Smooth muscle cell (in vitro differentiated cells): Measurements from ENCODE around the gene MKS1. TPM values are rescaled to one million over a fixed set of nuclear protein-coding genes. Genes with fewer than 3 reads are reported as not detected.

Experiments used
- DNase-seq: peaks from one replicate; lab custom pipeline; 2025; ENCODE audit not compliant: unreplicated experiment; lab: John Stamatoyannopoulos, UW
- H2AFZ ChIP-seq: fragments of 200-600 bp; sonication (generic); 2 replicates; pipeline ENCODE4 v1.6.0; 2016; ENCODE audit warnings: antibody characterized with exemption, low read depth, mild to moderate bottlenecking
- H3F3A ChIP-seq: fragments of 200-600 bp; sonication (generic); 2 replicates; pipeline ENCODE4 v1.6.0; 2017; ENCODE audit warnings: antibody characterized with exemption, low read depth
- H3K27ac ChIP-seq: fragments of 200-600 bp; sonication (generic); 2 replicates; pipeline ENCODE4 v1.5.1; 2016; ENCODE audit warnings: low read depth, mild to moderate bottlenecking
- H3K27me3 ChIP-seq: fragments of 200-600 bp; sonication (generic); 2 replicates; pipeline ENCODE4 v1.6.1; 2016; ENCODE audit warnings: low read depth, mild to moderate bottlenecking
- H3K36me3 ChIP-seq: fragments of 200-600 bp; sonication (generic); 2 replicates; pipeline ENCODE4 v1.5.1; 2016; ENCODE audit warnings: low read depth
- H3K4me1 ChIP-seq: fragments of 200-600 bp; sonication (generic); 2 replicates; pipeline ENCODE4 v1.5.1; 2016; ENCODE audit warnings: low read depth
- H3K4me2 ChIP-seq: fragments of 200-600 bp; sonication (generic); 2 replicates; pipeline ENCODE4 v1.6.0; 2016; ENCODE audit warnings: mild to moderate bottlenecking
- H3K4me3 ChIP-seq: fragments of 200-600 bp; sonication (generic); 2 replicates; pipeline ENCODE4 v1.5.1; 2016; ENCODE audit warnings: mild to moderate bottlenecking
- H3K79me2 ChIP-seq: fragments of 200-600 bp; sonication (generic); 2 replicates; pipeline ENCODE4 v1.6.0; 2016; ENCODE audit warnings: low read depth, mild to moderate bottlenecking
- H3K9ac ChIP-seq: fragments of 200-600 bp; sonication (generic); 2 replicates; pipeline ENCODE4 v1.6.0; 2016; ENCODE audit warnings: low read depth
- H3K9me3 ChIP-seq: fragments of 200-600 bp; sonication (generic); replicated peaks from 2 replicates; pipeline ENCODE4 v1.5.1; 2016; ENCODE audit warnings: low read depth
- H4K20me1 ChIP-seq: fragments of 200-600 bp; sonication (generic); 2 replicates; pipeline ENCODE4 v1.6.0; 2016; ENCODE audit warnings: low read depth
- CTCF ChIP-seq: fragments of 200-600 bp; sonication (generic); IDR thresholded peaks from 2 replicates; pipeline ENCODE4 v1.5.1; 2017; ENCODE audit warnings: borderline replicate concordance, mild to moderate bottlenecking, antibody characterized with exemption; ENCODE audit not compliant: insufficient read depth, poor library complexity, severe bottlenecking
- WGBS: methylation state at CpG from one replicate; pipeline ENCODE4 v1.1.7; 2016; ENCODE audit warnings: low lambda C conversion rate; 5-methylcytosine and 5-hydroxymethylcytosine counted together
- polyA plus RNA-seq: library from polyadenylated mRNA; unstranded; fragments of >200 nt; fragmentation: Nextera tagmentation; extraction: Ambion mirVana; gene quantifications from 2 replicates; pipeline ENCODE4 v1.2.1, GENCODE V29; 2016
- total RNA-seq: library from RNA; depleted of rRNA; stranded (reverse); fragments of >200 nt; gene quantifications from 2 replicates; pipeline ENCODE4 v1.2.3, GENCODE V29; 2014

MKS1 gene
- total and polyA plus RNA-seq, 2 experiments from 2014 or later = 15.6 to 22.8 TPM

GRCh38 chr17:58235821-58236220, 16.8 kb upstream of the MKS1 start:
- H3K27ac ChIP-seq = no peak overlapping the region
- no peak for TF ChIP-seq CTCF
- no peak overlapping the region for H3K9ac ChIP-seq
- H3K27me3 ChIP-seq = peaks cover 17% of the 10 kb centered on the region
- H3F3A ChIP-seq = peaks cover 6% of the 10 kb centered on the region
- no peaks in the 10 kb centered on the region for H3K79me2 ChIP-seq
- H3K9me3 ChIP-seq = no peaks in the 10 kb centered on the region
- no peak for DNase-seq
- H4K20me1 ChIP-seq = no peaks in the 10 kb centered on the region
- 88% methylated on average over 1 of the region's 1 CpG for WGBS
- H3K36me3 ChIP-seq = no peaks in the 10 kb centered on the region
- H2AFZ ChIP-seq = no peak overlapping the region
- H3K4me2 ChIP-seq = no peak overlapping the region
- peaks cover 6% of the 10 kb centered on the region for H3K4me1 ChIP-seq
- H3K4me3 ChIP-seq = no peak overlapping the region

GRCh38 chr17:58234512-58234911, 15.5 kb upstream of the MKS1 start:
- H3K27me3 ChIP-seq = peaks cover 7% of the 10 kb centered on the region
- peaks cover 6% of the 10 kb centered on the region for H3K4me1 ChIP-seq
- no peak overlapping the region for H3K9ac ChIP-seq
- no peaks in the 10 kb centered on the region for H3K79me2 ChIP-seq
- H3F3A ChIP-seq = peaks cover 7% of the 10 kb centered on the region
- H3K9me3 ChIP-seq = no peaks in the 10 kb centered on the region
- H3K4me3 ChIP-seq = no peak overlapping the region
- no peak overlapping the region for H3K27ac ChIP-seq
- no peak overlapping the region for H2AFZ ChIP-seq
- TF ChIP-seq CTCF = no peak
- H3K36me3 ChIP-seq = no peaks in the 10 kb centered on the region
- no peak overlapping the region for H3K4me2 ChIP-seq
- no peak for DNase-seq
- WGBS = 94% methylated on average over 3 of the region's 3 CpGs
- no peaks in the 10 kb centered on the region for H4K20me1 ChIP-seq

- Histone ChIP-seq H3K9ac (no peak overlapping the region), H3K79me2 (no peaks in the 10 kb centered on the region), H3K9me3 (no peaks in the 10 kb centered on the region), H3K4me3 (no peak overlapping the region), H3F3A (peaks cover 7% of the 10 kb centered on the region), H3K4me1 (peaks cover 14% of the 10 kb centered on the region), H3K27ac (peak overlapping the region; percentile 92), H4K20me1 (no peaks in the 10 kb centered on the region), H2AFZ (no peak overlapping the region), H3K27me3 (peaks cover 7% of the 10 kb centered on the region), H3K4me2 (peak overlapping the region; percentile 69), H3K36me3 (no peaks in the 10 kb centered on the region)
- 88% methylated on average over 3 of the region's 3 CpGs for WGBS
- no peak for TF ChIP-seq CTCF
- no peak for DNase-seq
Measured at GRCh38 chr17:58233543-58233942, 14.5 kb upstream of the MKS1 start.

- no peak overlapping the region for H2AFZ ChIP-seq
- 14% methylated on average over 12 of the region's 12 CpGs for WGBS
- no peaks in the 10 kb centered on the region for H4K20me1 ChIP-seq
- H3K4me2 ChIP-seq = peak overlapping the region; percentile 69
- no peaks in the 10 kb centered on the region for H3K36me3 ChIP-seq
- no peak for TF ChIP-seq CTCF
- peaks cover 7% of the 10 kb centered on the region for H3F3A ChIP-seq
- H3K9me3 ChIP-seq = no peaks in the 10 kb centered on the region
- peaks cover 7% of the 10 kb centered on the region for H3K27me3 ChIP-seq
- H3K9ac ChIP-seq = peak overlapping the region; percentile 68
- H3K4me3 ChIP-seq = no peak overlapping the region
- H3K27ac ChIP-seq = peak overlapping the region; percentile 92
- peaks cover 14% of the 10 kb centered on the region for H3K4me1 ChIP-seq
- H3K79me2 ChIP-seq = no peaks in the 10 kb centered on the region
- DNase-seq = no peak
Measured at GRCh38 chr17:58232707-58233156, 13.7 kb upstream of the MKS1 start.
